H1 (cell line): ENCODE measurements around the gene GTF2E1. TPM values are rescaled to one million over a fixed set of nuclear protein-coding genes. Genes with fewer than 3 reads are reported as not detected.

Source experiments
- CTCF ChIA-PET: fragments of 300-600 bp; sonication (Branson Sonifier 250); formaldehyde crosslinking; loops from one replicate; lab custom pipeline; 2021; ENCODE audit not compliant: partially characterized antibody; lab: Charles Lee
- POLR2A ChIA-PET: fragments of 300-600 bp; sonication (Branson Sonifier 250); formaldehyde crosslinking; loops from one replicate; lab custom pipeline; 2021; ENCODE audit warnings: inconsistent platforms; ENCODE audit not compliant: partially characterized antibody; lab: Charles Lee
- DNase-seq, 2 experiments: peaks; one replicate each; pipeline versions ENCODE4 v3.0.0 to v3.0.0-alpha.2; 2010 to 2022; ENCODE audit warnings: low spot score in 2 of 2, low read depth in 1 of 2, mixed read lengths in 1 of 2
- FAIRE-seq: peaks from 2 replicates; lab custom pipeline; 2011; peaks lifted over from hg19 to GRCh38; lab: Jason Lieb, UNC
- H2AFZ ChIP-seq: 2 replicates; pipeline ENCODE4 v1.8.1; 2012; ENCODE audit warnings: low read length, inconsistent platforms
- H2AK5ac ChIP-seq: 2 replicates; pipeline ENCODE4 v1.6.1; 2013; ENCODE audit warnings: low read depth, low read length
- H2BK120ac ChIP-seq: replicated peaks from 2 replicates; pipeline ENCODE3; 2013; ENCODE audit warnings: low read depth, low read length, inconsistent platforms
- H2BK12ac ChIP-seq: 2 replicates; pipeline ENCODE4 v1.6.1; 2013; ENCODE audit warnings: low read depth, low read length
- H2BK15ac ChIP-seq: 2 replicates; pipeline ENCODE4 v1.6.1; 2013; ENCODE audit warnings: low read length
- H2BK20ac ChIP-seq: 2 replicates; pipeline ENCODE4 v1.6.1; 2013; ENCODE audit warnings: low read length
- H2BK5ac ChIP-seq: 2 replicates; pipeline ENCODE4 v1.6.1; 2013; ENCODE audit warnings: low read depth, low read length
- H3K14ac ChIP-seq: 2 replicates; pipeline ENCODE4 v1.6.1; 2013; ENCODE audit warnings: inconsistent platforms; ENCODE audit not compliant: insufficient read length
- H3K18ac ChIP-seq: 2 replicates; pipeline ENCODE4 v1.6.1; 2013; ENCODE audit warnings: low read length; ENCODE audit errors: extremely low read depth
- H3K23ac ChIP-seq: 2 replicates; pipeline ENCODE4 v1.6.1; 2013; ENCODE audit warnings: inconsistent platforms; ENCODE audit not compliant: insufficient read length
- H3K23me2 ChIP-seq: 2 replicates; pipeline ENCODE4 v1.6.1; 2013; ENCODE audit warnings: low read depth, low read length
- H3K27ac ChIP-seq: 2 replicates; pipeline ENCODE4 v1.6.1; 2011; ENCODE audit warnings: low read depth, low read length, inconsistent platforms
- H3K27me3 ChIP-seq, 4 experiments: replicated peaks in 1 of 4; 1 replicate in 1 of 4; 2 replicates in 3 of 4; pipeline versions ENCODE4 v1.6.1 to v1.8.1; 2011 to 2013; ENCODE audit warnings: low read length in 3 of 4, mild to moderate bottlenecking in 3 of 4, inconsistent platforms in 2 of 4, mixed read lengths in 2 of 4, moderate library complexity in 1 of 4; ENCODE audit not compliant: control insufficient read depth in 3 of 4, insufficient read depth in 3 of 4; ENCODE audit errors: extremely low read depth in 1 of 4
- H3K36me3 ChIP-seq, 4 experiments: 2 replicates each; pipeline versions ENCODE4 v1.6.1 to v1.8.1; 2011 to 2013; ENCODE audit warnings: mild to moderate bottlenecking in 4 of 4, low read length in 3 of 4, moderate library complexity in 2 of 4, control low read depth in 1 of 4, inconsistent platforms in 1 of 4; ENCODE audit not compliant: insufficient read depth in 4 of 4, control insufficient read depth in 2 of 4
- H3K4ac ChIP-seq: replicated peaks from 2 replicates; pipeline ENCODE3; 2013; ENCODE audit warnings: low read length, low read depth, mixed read lengths, inconsistent platforms; ENCODE audit not compliant: insufficient read length
- H3K4me1 ChIP-seq, 4 experiments: replicated peaks in 1 of 4; 1 replicate in 1 of 4; 2 replicates in 3 of 4; pipeline versions ENCODE4 v1.6.1 to v1.8.1; 2011 to 2013; ENCODE audit warnings: low read length in 3 of 4, inconsistent platforms in 2 of 4, mixed read lengths in 1 of 4; ENCODE audit not compliant: insufficient read depth in 4 of 4, control insufficient read depth in 3 of 4
- H3K4me2 ChIP-seq, 2 experiments: 2 replicates each; pipeline versions ENCODE4 v1.6.1 to v1.8.1; 2011 to 2013; ENCODE audit warnings: low read depth in 2 of 2, low read length in 2 of 2, control low read depth in 1 of 2, inconsistent platforms in 1 of 2, mild to moderate bottlenecking in 1 of 2; ENCODE audit not compliant: insufficient read depth in 1 of 2
- H3K4me3 ChIP-seq, 4 experiments: fragments of 200-600, 300-600 bp in 1 of 4; sonication (generic), shearing (Covaris generic), sonication (Bioruptor Twin) in 1 of 4; 2 replicates each; pipeline versions ENCODE4 v1.5.1 to v1.8.1; 2011 to 2016; ENCODE audit warnings: low read length in 4 of 4, low read depth in 3 of 4, control low read depth in 2 of 4, inconsistent platforms in 2 of 4, mild to moderate bottlenecking in 2 of 4, mixed read lengths in 1 of 4, moderate library complexity in 1 of 4; ENCODE audit not compliant: insufficient read depth in 2 of 4; ENCODE audit errors: extremely low read depth in 1 of 4
- H3K56ac ChIP-seq: replicated peaks from 2 replicates; pipeline ENCODE3; 2013; ENCODE audit warnings: low read depth, mild to moderate bottlenecking, mixed read lengths, low read length, inconsistent platforms; ENCODE audit not compliant: insufficient read length
- H3K79me1 ChIP-seq: 2 replicates; pipeline ENCODE4 v1.6.1; 2013; ENCODE audit warnings: low read depth, low read length, control low read depth
- H3K79me2 ChIP-seq, 2 experiments: 2 replicates each; pipeline versions ENCODE4 v1.6.1 to v1.8.1; 2012 to 2013; ENCODE audit warnings: low read length in 2 of 2, mild to moderate bottlenecking in 2 of 2, inconsistent platforms in 1 of 2; ENCODE audit not compliant: insufficient read depth in 2 of 2, control insufficient read depth in 1 of 2
- H3K9ac ChIP-seq, 4 experiments: replicated peaks in 1 of 4; 1 replicate in 1 of 4; 2 replicates in 3 of 4; pipeline versions ENCODE4 v1.6.1 to v1.8.1; 2011 to 2013; ENCODE audit warnings: low read depth in 3 of 4, low read length in 3 of 4, control low read depth in 2 of 4, mild to moderate bottlenecking in 2 of 4, moderate library complexity in 2 of 4, inconsistent platforms in 1 of 4; ENCODE audit errors: extremely low read depth in 1 of 4
- H3K9me3 ChIP-seq, 2 experiments: 2 replicates each; pipeline versions ENCODE4 v1.6.1 to v1.8.1; 2012 to 2013; ENCODE audit warnings: mild to moderate bottlenecking in 2 of 2, moderate library complexity in 2 of 2, control low read depth in 1 of 2, inconsistent platforms in 1 of 2, low read depth in 1 of 2, low read length in 1 of 2, mixed read lengths in 1 of 2; ENCODE audit not compliant: insufficient read depth in 2 of 2
- H4K20me1 ChIP-seq, 2 experiments: replicated peaks in 1 of 2; 2 replicates each; pipeline versions ENCODE3 to v1.8.1; 2011 to 2013; ENCODE audit warnings: inconsistent platforms in 2 of 2, low read length in 2 of 2, mild to moderate bottlenecking in 1 of 2; ENCODE audit not compliant: insufficient read depth in 2 of 2, control insufficient read depth in 1 of 2
- H4K5ac ChIP-seq: 2 replicates; pipeline ENCODE4 v1.6.1; 2013; ENCODE audit warnings: low read length, low read depth, mixed read lengths, inconsistent platforms; ENCODE audit not compliant: insufficient read length
- H4K8ac ChIP-seq: 2 replicates; pipeline ENCODE4 v1.8.0; 2013; ENCODE audit warnings: mild to moderate bottlenecking, moderate library complexity, low read length, inconsistent platforms; ENCODE audit not compliant: insufficient read depth; ENCODE audit errors: extremely low read depth
- H4K91ac ChIP-seq: replicated peaks from 2 replicates; pipeline ENCODE3; 2013; ENCODE audit warnings: low read length, mixed read lengths, inconsistent platforms; ENCODE audit not compliant: insufficient read length
- ATF3 ChIP-seq: IDR thresholded peaks from 2 replicates; pipeline ENCODE4 v1.6.1; 2011; ENCODE audit warnings: low read depth, mild to moderate bottlenecking, low read length; ENCODE audit not compliant: insufficient read depth
- BRCA1 ChIP-seq: IDR thresholded peaks from 2 replicates; pipeline ENCODE4 v1.6.1; 2012; ENCODE audit warnings: low read depth, low read length, improper control_type of control experiment
- CBX8 ChIP-seq: fragments of 300-800, 300-1000 bp; sonication (generic); IDR thresholded peaks from 2 replicates; pipeline ENCODE4 v1.7.1; 2016; ENCODE audit warnings: low read depth, low read length, borderline replicate concordance
- CHD1 ChIP-seq: IDR thresholded peaks from 2 replicates; pipeline ENCODE4 v1.6.1; 2012; ENCODE audit warnings: low read depth, low read length, improper control_type of control experiment
- CHD2 ChIP-seq: IDR thresholded peaks from 2 replicates; pipeline ENCODE4 v1.6.1; 2012; ENCODE audit warnings: low read length, improper control_type of control experiment
- CTCF ChIP-seq, 3 experiments: IDR thresholded peaks; 1 replicate in 2 of 3; 2 replicates in 1 of 3; pipeline versions ENCODE4 v1.5.1 to v1.6.1; 2011; ENCODE audit warnings: low read length in 3 of 3, mild to moderate bottlenecking in 3 of 3, inconsistent platforms in 2 of 3, low read depth in 1 of 3, moderate library complexity in 1 of 3; ENCODE audit not compliant: insufficient read depth in 1 of 3; ENCODE audit errors: control extremely low read depth in 1 of 3
- E2F6 ChIP-seq: IDR thresholded peaks from 2 replicates; pipeline ENCODE4 v1.6.1; 2012; ENCODE audit warnings: inconsistent platforms
- FOSL1 ChIP-seq: IDR thresholded peaks from 2 replicates; pipeline ENCODE4 v1.6.1; 2011; ENCODE audit warnings: mild to moderate bottlenecking, low read depth, low read length, moderate library complexity; ENCODE audit not compliant: insufficient read depth
- JUND ChIP-seq: IDR thresholded peaks from 2 replicates; pipeline ENCODE4 v1.6.1; 2011; ENCODE audit warnings: mild to moderate bottlenecking, improper control_type of control experiment, low read length
- POLR2A ChIP-seq, 2 experiments: IDR thresholded peaks; 1 replicate in 1 of 2; 2 replicates in 1 of 2; pipeline ENCODE4 v1.6.1; 2011; ENCODE audit warnings: low read depth in 2 of 2, low read length in 2 of 2, mild to moderate bottlenecking in 2 of 2; ENCODE audit errors: control extremely low read depth in 1 of 2
- SP4 ChIP-seq: IDR thresholded peaks from 2 replicates; pipeline ENCODE4 v1.6.1; 2012; ENCODE audit warnings: low read length, inconsistent platforms
- TCF12 ChIP-seq: IDR thresholded peaks from 2 replicates; pipeline ENCODE4 v1.6.1; 2011; ENCODE audit warnings: low read depth, mild to moderate bottlenecking, low read length
- WGBS, 2 experiments: shearing (Covaris generic) in 1 of 2; methylation state at CpG; one replicate each; pipeline versions ENCODE4 v1.1.6 to v1.1.7; 2013 to 2015; ENCODE audit warnings: low lambda C conversion rate in 2 of 2, mixed read lengths in 2 of 2, inconsistent platforms in 1 of 2, low coverage in 1 of 2, missing lambda C conversion rate in 1 of 2; ENCODE audit not compliant: insufficient replicate concordance in 2 of 2, insufficient coverage in 1 of 2, insufficient read length in 1 of 2; ENCODE audit errors: extremely low coverage in 1 of 2, missing lambda C conversion rate in 1 of 2; 5-methylcytosine and 5-hydroxymethylcytosine counted together
- polyA plus RNA-seq, 7 experiments: library from polyadenylated mRNA; depleted of rRNA in 3 of 7; stranded (reverse) in 5 of 7; unstranded in 2 of 7; fragments of >200 nt in 5 of 7; fragments of 200-250 nt in 2 of 7; gene quantifications; 1 replicate in 5 of 7; 2 replicates in 1 of 7; 4 replicates in 1 of 7; pipeline versions ENCODE4 v1.2.1 to v1.2.3, GENCODE V29; 2011 to 2013; ENCODE audit warnings: missing spikeins in 2 of 7, mixed read lengths in 2 of 7
- total RNA-seq: library from RNA; stranded (reverse); fragmentation: NEBNext Ultra II Directional; extraction: Animal tissue kit (Norgen Biotek cat#: 25700); gene quantifications from 2 replicates; pipeline ENCODE4 v1.2.1, GENCODE V29; 2021

Gene GTF2E1
- total and polyA plus RNA-seq, 2 of the 8 experiments (the other 6 are each of a cell fraction or from before 2014, with no cell fraction given): 37.4 to 73.3 TPM

- Histone ChIP-seq H3K79me1 (no peaks in the 10 kb centered on the region), H2AFZ (no peak overlapping the region), H2BK120ac (no peak overlapping the region), H3K4ac (no peak overlapping the region), H3K9me3 (no peaks in the 10 kb centered on the region), H2BK15ac (no peak overlapping the region), H3K9ac (no peak overlapping the region), H3K23ac (no peak overlapping the region), H3K4me3 (no peak overlapping the region), H3K23me2 (no peaks in the 10 kb centered on the region), H3K27ac (no peak overlapping the region), H3K14ac (no peak overlapping the region), H3K18ac (no peak overlapping the region), H3K27me3 (no peaks in the 10 kb centered on the region), H3K79me2 (no peaks in the 10 kb centered on the region), H4K5ac (no peak overlapping the region), H4K20me1 (no peaks in the 10 kb centered on the region), H3K4me2 (no peak overlapping the region), H4K91ac (no peak overlapping the region), H3K36me3 (no peaks in the 10 kb centered on the region), H3K56ac (no peak overlapping the region), H2BK20ac (no peak overlapping the region), H2BK12ac (no peak overlapping the region), H3K4me1 (no peaks in the 10 kb centered on the region), H4K8ac (no peak overlapping the region), H2BK5ac (no peak overlapping the region), H2AK5ac (no peak overlapping the region)
- no peak for DNase-seq
- ChIA-PET CTCF (interaction anchor here (1.4 kb wide), 1 partner anchor 10 kb away, joined by 4 read pairs; no protein-coding TSS in a partner anchor), POLR2A (no interaction called here)
- WGBS, 2 experiments: 84% methylated on average over 4 of the region's 4 CpGs; no CpG with 5 or more reads in 1 of the 2 experiments
- no peak for FAIRE-seq
- TF ChIP-seq CHD1 (no peak), CHD2 (no peak), BRCA1 (no peak), CTCF (IDR thresholded peaks at IDR 0.05; ENCODE audit: control extremely low read depth in 1 of 3, insufficient read depth in 1 of 3, low read depth in 1 of 3, low read length in 3 of 3) (no peak), FOSL1 (no peak), ATF3 (no peak), POLR2A (IDR thresholded peaks at IDR 0.05; ENCODE audit: control extremely low read depth in 1 of 2, low read depth in 2 of 2, low read length in 2 of 2) (no peak), CBX8 (no peak), JUND (no peak), SP4 (no peak), TCF12 (no peak), E2F6 (no peak)
Observed at GRCh38 chr3:120816728-120817127, 74.2 kb downstream of the GTF2E1 start.
